ENCODE measurements around the gene TAB2. TPM values are rescaled to one million over a fixed set of nuclear protein-coding genes. Genes with fewer than 3 reads are reported as not detected.

Gene TAB2
- total RNA-seq, 1 donor from 2014 or later: 58.3 TPM

GRCh38 chr6:149409617-149410016 lies 92.1 kb downstream of the TAB2 start:
- no peak for DNase-seq (ENCODE audit: low spot score)

- no peak for DNase-seq (ENCODE audit: low spot score)
Measured at GRCh38 chr6:149410557-149410956, 93.0 kb downstream of the TAB2 start.

DNA sequence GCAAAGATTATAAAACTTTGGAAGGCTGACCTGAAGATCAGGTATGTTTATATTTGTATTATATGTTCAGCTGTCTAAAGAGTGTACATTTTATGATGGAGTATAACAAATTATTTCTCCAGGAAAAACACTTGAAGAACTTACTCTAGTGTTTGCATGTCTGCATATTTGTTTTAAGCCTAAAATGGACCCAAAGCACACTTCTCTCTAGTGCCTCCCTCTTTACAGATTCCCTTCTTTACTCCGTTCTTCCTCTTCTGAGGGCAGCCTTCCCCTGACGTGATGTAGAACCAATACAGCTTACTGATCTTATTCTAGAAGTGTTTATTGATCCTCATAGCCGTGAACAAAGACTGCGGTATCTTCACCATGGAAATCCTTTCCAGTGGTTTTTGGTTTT lies 96.5 kb downstream of the TAB2 start:
- DNase-seq (ENCODE audit: low spot score): no peak

GRCh38 chr6:149414821-149415220 lies 97.3 kb downstream of the TAB2 start:
- DNase-seq (ENCODE audit: low spot score): no peak

GRCh38 chr6:149419696-149420404 lies 102.3 kb downstream of the TAB2 start:
- no peak for DNase-seq (ENCODE audit: low spot score)

DNA sequence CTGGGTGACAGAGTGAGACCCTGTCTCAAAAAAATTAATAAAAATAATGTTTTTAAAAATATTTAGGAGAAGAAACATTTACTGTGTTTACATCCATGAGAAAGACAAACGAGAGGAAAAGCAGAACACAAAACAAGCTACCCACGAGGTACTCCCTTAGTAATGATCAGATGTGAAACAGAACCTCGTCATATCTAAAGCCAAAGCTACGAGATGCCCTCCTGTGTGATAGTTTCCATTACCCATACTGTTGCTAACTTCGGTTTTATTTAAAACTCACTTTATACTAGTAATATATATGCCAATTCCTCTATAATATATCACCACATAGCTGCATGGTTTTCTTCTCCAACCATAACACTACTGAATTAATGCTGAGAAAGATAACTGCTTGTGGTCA lies 103.6 kb downstream of the TAB2 start:
- no peak for DNase-seq (ENCODE audit: low spot score)

GRCh38 chr6:149422581-149422980 lies 105.1 kb downstream of the TAB2 start:
- DNase-seq (ENCODE audit: low spot score): no peak

DNA sequence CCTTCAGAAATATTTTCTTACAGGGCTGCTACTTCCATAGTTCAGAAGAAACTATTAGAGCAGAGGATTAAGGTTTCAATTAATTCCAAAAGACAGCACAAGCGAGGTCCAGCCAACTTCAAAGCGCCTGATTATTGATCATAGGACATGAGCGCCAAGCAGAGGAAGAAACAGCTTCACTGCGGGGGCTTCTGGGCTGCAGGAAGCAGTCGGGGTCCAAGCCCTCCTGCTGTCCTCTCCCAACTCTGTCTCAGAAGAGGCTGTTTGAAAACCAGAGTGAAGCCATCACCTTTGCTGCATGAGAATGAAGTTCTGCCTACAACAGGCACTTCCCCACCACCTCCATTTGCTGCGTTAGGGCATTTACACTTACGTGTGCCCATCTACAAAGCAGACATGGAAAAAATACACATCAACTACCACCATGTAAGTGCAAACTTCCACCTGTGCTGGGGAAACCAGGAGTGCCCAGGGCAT lies 106.5 kb downstream of the TAB2 start:
- no peak for DNase-seq (ENCODE audit: low spot score)

DNA sequence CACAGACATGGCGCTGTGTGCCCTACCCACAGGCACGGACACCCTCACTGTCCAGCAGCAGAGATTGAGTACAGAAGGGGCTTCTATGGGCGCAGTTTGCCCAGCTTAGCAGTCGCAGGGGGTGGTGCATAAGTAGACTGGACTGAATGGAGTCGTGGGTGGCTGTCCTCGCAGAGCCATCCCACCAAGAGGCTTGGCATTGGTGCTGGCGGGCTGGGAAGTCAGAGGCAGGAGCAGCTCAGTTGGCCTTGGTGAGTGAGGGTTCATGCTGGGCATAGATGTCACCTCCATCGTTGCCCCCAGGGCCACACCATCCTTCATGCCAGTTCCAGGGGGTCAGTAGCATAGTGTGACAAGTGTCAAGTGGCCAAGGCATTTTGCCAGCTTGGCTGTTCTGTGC lies 107.7 kb downstream of the TAB2 start:
- no peak for DNase-seq (ENCODE audit: low spot score)

DNA sequence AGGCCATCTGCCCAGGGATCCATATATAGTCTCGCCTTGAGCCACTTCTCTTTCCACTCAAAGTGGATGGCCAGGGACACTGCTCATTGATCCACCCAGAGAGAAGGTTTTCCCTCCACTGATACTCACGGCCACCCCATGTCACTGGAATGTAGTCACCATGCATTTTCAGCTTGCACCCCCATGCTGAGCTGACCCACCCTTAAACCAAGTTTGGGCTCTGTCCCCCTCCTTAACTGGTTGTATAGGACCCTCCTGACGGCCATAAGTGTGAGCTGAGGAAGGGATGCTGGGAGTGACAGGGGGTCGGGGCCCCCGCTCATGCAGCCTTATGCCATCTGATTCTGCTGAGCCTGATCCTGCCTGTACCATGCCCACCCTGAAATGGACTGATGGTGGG lies 108.2 kb downstream of the TAB2 start:
- no peak for DNase-seq (ENCODE audit: low spot score)

- no peak for DNase-seq (ENCODE audit: low spot score)
Measured at GRCh38 chr6:149428606-149429005, 111.1 kb downstream of the TAB2 start.

- no peak for DNase-seq (ENCODE audit: low spot score)
Measured at GRCh38 chr6:149429427-149430360, 112.2 kb downstream of the TAB2 start.

- no peak for DNase-seq (ENCODE audit: low spot score)
Measured at GRCh38 chr6:149431905-149432775, 114.6 kb downstream of the TAB2 start.

GRCh38 chr6:149433405-149433804 lies 115.9 kb downstream of the TAB2 start:
- DNase-seq (ENCODE audit: low spot score): no peak

DNA sequence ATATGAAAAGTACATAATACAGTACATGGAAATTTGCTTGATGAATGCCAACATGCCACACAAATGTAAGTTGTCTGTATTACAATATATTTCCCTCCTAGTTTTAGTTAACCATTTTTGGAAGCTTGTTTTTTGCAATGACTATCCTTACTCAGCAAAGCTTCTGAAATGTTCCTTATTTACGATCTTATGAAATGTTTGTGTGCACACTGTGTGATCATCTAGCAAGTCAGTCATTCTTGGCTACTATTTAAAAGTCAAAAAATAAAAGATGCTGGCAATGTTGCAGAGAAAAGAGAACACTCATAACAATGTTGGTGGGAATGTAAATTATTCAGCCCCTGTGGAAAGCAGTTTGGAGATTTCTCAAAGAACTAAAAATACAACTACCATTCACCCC lies 116.4 kb downstream of the TAB2 start:
- DNase-seq (ENCODE audit: low spot score): no peak

DNA sequence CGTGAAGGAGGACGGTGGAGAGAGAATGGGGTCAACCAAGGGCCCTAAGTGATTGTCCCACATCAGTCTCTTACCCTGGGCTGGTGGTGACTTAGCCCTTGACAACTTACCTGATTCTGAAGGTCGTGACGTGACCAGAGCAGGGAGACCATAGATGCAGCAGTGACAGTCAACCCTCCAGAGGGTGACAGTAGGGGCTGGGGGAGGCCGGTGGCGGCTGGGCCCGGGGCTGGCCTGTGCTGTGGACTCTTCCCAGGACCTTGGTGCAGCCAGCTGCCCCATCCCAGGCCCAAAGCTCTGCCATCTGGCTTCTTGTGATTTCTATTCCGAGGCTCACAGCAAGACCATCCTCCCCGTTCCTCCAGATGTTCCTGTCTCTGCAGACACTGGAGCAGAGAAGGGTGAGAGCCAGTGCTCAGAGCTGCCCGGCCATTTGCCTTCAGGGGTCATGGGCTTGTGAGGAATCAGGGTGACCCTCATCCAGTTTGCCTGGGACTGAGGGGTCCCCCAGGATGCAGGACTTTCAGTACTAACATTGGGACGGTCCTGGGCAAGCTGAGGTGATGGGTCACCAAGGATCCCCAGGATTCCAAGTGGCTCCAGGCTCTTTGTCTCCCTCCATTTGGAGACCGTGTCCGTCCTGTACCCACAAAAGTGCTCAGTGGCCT lies 118.5 kb downstream of the TAB2 start:
- DNase-seq (ENCODE audit: low spot score): no peak

DNA sequence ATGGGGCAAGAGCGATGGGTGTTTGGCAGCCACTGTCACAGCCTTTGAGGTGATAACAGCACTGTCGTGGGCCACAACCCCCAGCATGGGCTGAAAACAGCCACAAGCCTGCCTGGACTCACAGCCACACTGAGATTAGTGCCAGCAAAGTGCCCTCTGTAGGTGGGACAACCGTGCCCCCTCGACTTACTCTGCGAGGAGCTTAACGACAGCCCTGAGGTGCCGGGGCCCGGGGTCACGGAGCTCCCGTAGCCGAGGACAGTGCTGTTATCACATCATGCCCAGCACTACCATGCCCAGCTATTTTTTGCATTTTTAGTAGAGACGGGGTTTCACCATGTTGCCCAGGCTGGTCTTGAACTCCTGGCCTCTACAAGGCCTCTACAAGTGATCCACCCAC lies 119.1 kb downstream of the TAB2 start:
- no peak for DNase-seq (ENCODE audit: low spot score)

GRCh38 chr6:149437212-149437611 lies 119.7 kb downstream of the TAB2 start:
- DNase-seq (ENCODE audit: low spot score): no peak

DNA sequence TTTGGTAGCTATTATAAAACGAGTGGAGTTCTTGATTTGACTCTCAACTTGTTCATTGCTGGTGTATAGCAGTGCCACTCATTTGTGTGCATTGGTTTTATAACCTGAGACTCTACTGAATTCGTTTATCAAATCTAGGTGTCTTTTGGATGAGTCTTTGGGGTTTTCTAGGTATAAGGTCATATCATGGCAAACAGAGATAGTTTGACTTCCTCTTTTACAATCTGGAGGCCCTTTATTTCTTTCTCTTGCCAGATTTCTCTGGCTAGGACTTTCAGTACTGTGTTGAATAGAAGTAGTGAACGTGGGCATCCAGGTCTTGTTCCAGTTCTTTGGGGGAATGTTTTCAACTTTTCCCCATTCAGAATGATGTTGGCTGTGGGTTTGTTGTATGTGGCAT lies 121.3 kb downstream of the TAB2 start:
- DNase-seq (ENCODE audit: low spot score): no peak

- DNase-seq (ENCODE audit: low spot score): no peak
Measured at GRCh38 chr6:149439626-149440025, 122.1 kb downstream of the TAB2 start.

Data from mesenteric fat pad (tissue), 1 donor.